Loucy (cell line): ENCODE measurements around the gene DISC1.

Experiments used
- H2AFZ ChIP-seq: fragments of 200-600 bp; sonication (generic); 2 replicates; pipeline ENCODE4 v1.6.0; 2016; ENCODE audit warnings: antibody characterized with exemption, mild to moderate bottlenecking, low read length, moderate library complexity
- H3F3A ChIP-seq: fragments of 200-600 bp; 2 replicates; pipeline ENCODE4 v1.6.0; 2016; ENCODE audit warnings: antibody characterized with exemption, low read depth, mild to moderate bottlenecking
- H3K27me3 ChIP-seq: fragments of 200-600 bp; sonication (generic); 2 replicates; pipeline ENCODE4 v1.6.1; 2014; ENCODE audit warnings: low read length, mild to moderate bottlenecking; ENCODE audit not compliant: insufficient read depth, poor library complexity, severe bottlenecking
- H3K36me3 ChIP-seq: fragments of 200-600 bp; sonication (generic); 2 replicates; pipeline ENCODE4 v1.6.1; 2016; ENCODE audit warnings: low read length; ENCODE audit not compliant: insufficient read depth
- H3K4me1 ChIP-seq: fragments of 200-600 bp; sonication (generic); 2 replicates; pipeline ENCODE4 v1.5.1; 2014; ENCODE audit warnings: low read length, mild to moderate bottlenecking; ENCODE audit not compliant: insufficient read depth, poor library complexity, severe bottlenecking
- H3K4me2 ChIP-seq: fragments of 200-600 bp; sonication (generic); 2 replicates; pipeline ENCODE4 v1.6.0; 2014; ENCODE audit warnings: antibody characterized with exemption, low read length, low read depth, mild to moderate bottlenecking; ENCODE audit not compliant: poor library complexity, severe bottlenecking
- H3K4me3 ChIP-seq: fragments of 200-600 bp; sonication (generic); 2 replicates; pipeline ENCODE4 v1.5.1; 2014; ENCODE audit warnings: low read length, mild to moderate bottlenecking, mixed read lengths; ENCODE audit not compliant: poor library complexity, severe bottlenecking
- H3K79me2 ChIP-seq: fragments of 200-600 bp; sonication (generic); 2 replicates; pipeline ENCODE4 v1.6.1; 2014; ENCODE audit warnings: low read length; ENCODE audit not compliant: insufficient read depth
- H3K9ac ChIP-seq: fragments of 200-600 bp; sonication (generic); 2 replicates; pipeline ENCODE4 v1.6.0; 2014; ENCODE audit warnings: mild to moderate bottlenecking, low read depth, low read length, moderate library complexity; ENCODE audit not compliant: poor library complexity, severe bottlenecking
- H3K9me2 ChIP-seq: fragments of 200-600 bp; sonication (generic); replicated peaks from 2 replicates; pipeline ENCODE4 v1.6.1; 2016; ENCODE audit warnings: low read depth, low read length, mixed read lengths
- H3K9me3 ChIP-seq: fragments of 200-600 bp; sonication (generic); 2 replicates; pipeline ENCODE4 v1.6.1; 2014; ENCODE audit warnings: mild to moderate bottlenecking, antibody characterized with exemption, low read length, low read depth; ENCODE audit not compliant: insufficient read depth
- H4K20me1 ChIP-seq: fragments of 200-600 bp; sonication (generic); 2 replicates; pipeline ENCODE4 v1.6.0; 2014; ENCODE audit warnings: antibody characterized with exemption, low read length, mild to moderate bottlenecking; ENCODE audit not compliant: insufficient read depth, poor library complexity, severe bottlenecking
- CTCF ChIP-seq: fragments of 200-600 bp; sonication (generic); conservative IDR thresholded peaks from 2 replicates; pipeline ENCODE4 v1.5.1; 2014; ENCODE audit warnings: mild to moderate bottlenecking, antibody characterized with exemption, low read length
- EZH2phosphoT487 ChIP-seq: fragments of 200-600 bp; IDR thresholded peaks from 2 replicates; pipeline ENCODE4 v1.6.1; 2018; ENCODE audit warnings: antibody characterized with exemption, mild to moderate bottlenecking, moderate library complexity, borderline replicate concordance

Gene DISC1

GRCh38 chr1:231630558-231631205, 4.1 kb downstream of the DISC1 start:
- Histone ChIP-seq H3K4me3 (no peak overlapping the region), H3K79me2 (peaks cover 50% of the 10 kb centered on the region), H3K9me2 (no peaks in the 10 kb centered on the region), H3K36me3 (no peaks in the 10 kb centered on the region), H3K4me1 (peaks cover 42% of the 10 kb centered on the region), H3K9me3 (no peaks in the 10 kb centered on the region), H3F3A (no peaks in the 10 kb centered on the region), H3K4me2 (peak overlapping the region; percentile 44), H3K27me3 (no peaks in the 10 kb centered on the region), H4K20me1 (peaks cover 12% of the 10 kb centered on the region), H2AFZ (no peak overlapping the region), H3K9ac (no peak overlapping the region)
- TF ChIP-seq EZH2phosphoT487 (no peak), CTCF (no peak)

GRCh38 chr1:231631717-231632116, 5.1 kb downstream of the DISC1 start:
- no peaks in the 10 kb centered on the region for H3K9me2 ChIP-seq

GRCh38 chr1:231632119-231632518, 5.5 kb downstream of the DISC1 start:
- Histone ChIP-seq H3K4me1 (peaks cover 35% of the 10 kb centered on the region), H3K9ac (no peak overlapping the region), H2AFZ (no peak overlapping the region), H4K20me1 (peaks cover 12% of the 10 kb centered on the region), H3K4me3 (no peak overlapping the region), H3K9me2 (no peaks in the 10 kb centered on the region), H3K79me2 (peaks cover 45% of the 10 kb centered on the region), H3K4me2 (no peak overlapping the region), H3K27me3 (no peaks in the 10 kb centered on the region), H3F3A (no peaks in the 10 kb centered on the region), H3K36me3 (no peaks in the 10 kb centered on the region), H3K9me3 (no peaks in the 10 kb centered on the region)
- TF ChIP-seq CTCF (no peak), EZH2phosphoT487 (no peak)

More at GRCh38 chr1:231631717-231632116, 5.1 kb downstream of the DISC1 start:
- Histone ChIP-seq H2AFZ (no peak overlapping the region), H3K4me2 (no peak overlapping the region), H3K36me3 (no peaks in the 10 kb centered on the region), H4K20me1 (peaks cover 12% of the 10 kb centered on the region), H3K4me3 (no peak overlapping the region), H3K4me1 (peaks cover 35% of the 10 kb centered on the region), H3F3A (no peaks in the 10 kb centered on the region), H3K79me2 (peaks cover 49% of the 10 kb centered on the region), H3K9ac (no peak overlapping the region), H3K27me3 (no peaks in the 10 kb centered on the region), H3K9me3 (no peaks in the 10 kb centered on the region)
- TF ChIP-seq CTCF (no peak), EZH2phosphoT487 (no peak)
